ENCODE measurements around the gene ADCY9.

The ADCY9 gene

DNA sequence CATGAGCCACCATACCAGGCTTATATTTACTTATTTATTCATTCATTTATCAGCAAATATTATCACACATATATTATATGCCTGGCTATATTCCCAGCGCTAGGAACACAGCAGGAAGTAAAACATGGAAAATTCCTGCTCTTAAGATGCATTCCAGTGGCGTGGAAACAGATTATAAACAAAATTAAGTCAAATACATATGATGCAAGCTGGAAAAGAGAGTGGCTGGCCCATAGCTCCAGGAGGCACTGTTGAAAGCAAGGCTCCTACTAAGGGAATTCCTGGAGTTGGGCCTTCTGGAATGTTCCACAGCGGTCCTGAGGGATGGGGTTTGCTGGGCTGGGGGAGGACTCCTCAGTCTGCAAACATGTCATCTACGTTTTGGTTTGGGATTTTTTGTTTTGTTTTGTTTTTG is 18.4 kb downstream of the ADCY9 start:
- in situ Hi-C loops (cut with HindIII; ENCODE audit: low pct_unique_long_range_greater_than_20kb, low sequenced_read_pairs) = no loop called here
- peak; percentile 58; the same call in 1 of the 2 replicates for TF ChIP-seq JUND (IDR thresholded peaks at IDR 0.05; ENCODE audit: low read depth)
- DNase-seq (ENCODE audit: low read depth in 1 of 2, low spot score in 1 of 2) = peak; percentile 39 to 86

DNA sequence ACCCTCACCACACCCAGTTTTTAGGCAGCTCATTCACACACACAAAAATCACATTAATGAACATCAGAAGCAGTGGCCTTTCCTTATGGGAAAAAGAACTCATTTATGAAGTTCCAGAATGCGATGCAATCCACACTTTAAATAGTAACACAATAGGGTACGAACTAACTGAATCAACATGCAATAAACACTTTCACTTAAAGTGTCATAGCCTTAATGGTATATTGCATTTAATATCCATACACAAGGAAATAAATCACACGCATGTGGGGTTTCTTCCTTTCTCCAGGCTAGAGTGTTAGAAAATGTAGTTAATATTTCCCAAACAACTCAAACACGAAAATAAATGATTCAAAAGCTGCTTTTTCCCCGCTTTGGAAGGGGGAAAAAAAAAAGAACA is 19.7 kb downstream of the ADCY9 start:
- in situ Hi-C loops (cut with HindIII; ENCODE audit: low pct_unique_long_range_greater_than_20kb, low sequenced_read_pairs) = no loop called here
- no peak for DNase-seq (ENCODE audit: low read depth in 1 of 2, low spot score in 1 of 2)
- no peak for TF ChIP-seq JUND (IDR thresholded peaks at IDR 0.05; ENCODE audit: low read depth)

- in situ Hi-C loops (cut with HindIII; ENCODE audit: low pct_unique_long_range_greater_than_20kb, low sequenced_read_pairs) = no loop called here
- DNase-seq (ENCODE audit: low read depth in 1 of 2, low spot score in 1 of 2) = peak in 1 of 2 experiments; percentile 24
- no peak for TF ChIP-seq JUND (IDR thresholded peaks at IDR 0.05; ENCODE audit: low read depth)
Measured at GRCh38 chr16:4094127-4094773, 22.0 kb downstream of the ADCY9 start.

DNA sequence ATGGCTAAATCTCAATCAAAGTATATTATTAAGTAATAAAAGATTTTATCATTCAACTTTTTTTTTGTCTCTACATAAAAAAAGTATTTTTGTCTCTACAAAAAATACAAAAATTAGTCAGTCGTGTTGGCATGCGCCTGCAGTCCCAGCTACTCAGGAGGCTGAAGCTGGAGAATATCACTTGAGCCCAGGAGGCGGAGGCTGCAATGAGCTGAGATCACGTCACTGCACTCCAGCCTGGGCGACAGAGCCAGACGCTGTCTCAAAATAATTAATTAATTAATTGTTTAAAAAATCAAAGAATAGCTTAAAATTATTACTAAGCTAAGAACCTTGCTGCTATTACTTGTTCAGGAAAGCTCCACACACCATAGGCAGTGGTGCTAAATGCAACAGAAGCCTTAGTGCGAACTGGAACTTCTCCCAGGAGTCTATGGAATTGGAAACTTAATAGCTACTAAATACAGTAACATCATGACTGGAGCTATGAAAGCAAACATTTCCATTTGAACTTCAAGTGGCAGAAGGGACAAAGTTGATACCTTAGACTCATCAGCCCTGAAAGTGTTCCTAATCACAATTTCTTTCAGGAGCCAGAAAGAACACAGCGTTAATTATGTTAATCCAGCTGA is 22.6 kb downstream of the ADCY9 start:
- DNase-seq (ENCODE audit: low read depth in 1 of 2, low spot score in 1 of 2) = no peak
- in situ Hi-C loops (cut with HindIII; ENCODE audit: low pct_unique_long_range_greater_than_20kb, low sequenced_read_pairs) = no loop called here
- TF ChIP-seq JUND (IDR thresholded peaks at IDR 0.05; ENCODE audit: low read depth) = no peak

- in situ Hi-C loops (cut with HindIII; ENCODE audit: low pct_unique_long_range_greater_than_20kb, low sequenced_read_pairs) = no loop called here
- no peak for TF ChIP-seq JUND (IDR thresholded peaks at IDR 0.05; ENCODE audit: low read depth)
Measured at GRCh38 chr16:4092547-4093265, 23.5 kb downstream of the ADCY9 start.

GRCh38 chr16:4091240-4092012 is 24.8 kb downstream of the ADCY9 start:
- DNase-seq (ENCODE audit: low read depth in 1 of 2, low spot score in 1 of 2) = no peak
- in situ Hi-C loops (cut with HindIII; ENCODE audit: low pct_unique_long_range_greater_than_20kb, low sequenced_read_pairs) = no loop called here
- no peak for TF ChIP-seq JUND (IDR thresholded peaks at IDR 0.05; ENCODE audit: low read depth)

More at GRCh38 chr16:4092547-4093265, 23.5 kb downstream of the ADCY9 start:
- DNase-seq (ENCODE audit: low read depth in 1 of 2, low spot score in 1 of 2) = no peak

GRCh38 chr16:4090351-4090851 is 25.8 kb downstream of the ADCY9 start:
- DNase-seq (ENCODE audit: low read depth in 1 of 2, low spot score in 1 of 2) = no peak
- TF ChIP-seq JUND (IDR thresholded peaks at IDR 0.05; ENCODE audit: low read depth) = no peak
- in situ Hi-C loops (cut with HindIII; ENCODE audit: low pct_unique_long_range_greater_than_20kb, low sequenced_read_pairs) = no loop called here

DNA sequence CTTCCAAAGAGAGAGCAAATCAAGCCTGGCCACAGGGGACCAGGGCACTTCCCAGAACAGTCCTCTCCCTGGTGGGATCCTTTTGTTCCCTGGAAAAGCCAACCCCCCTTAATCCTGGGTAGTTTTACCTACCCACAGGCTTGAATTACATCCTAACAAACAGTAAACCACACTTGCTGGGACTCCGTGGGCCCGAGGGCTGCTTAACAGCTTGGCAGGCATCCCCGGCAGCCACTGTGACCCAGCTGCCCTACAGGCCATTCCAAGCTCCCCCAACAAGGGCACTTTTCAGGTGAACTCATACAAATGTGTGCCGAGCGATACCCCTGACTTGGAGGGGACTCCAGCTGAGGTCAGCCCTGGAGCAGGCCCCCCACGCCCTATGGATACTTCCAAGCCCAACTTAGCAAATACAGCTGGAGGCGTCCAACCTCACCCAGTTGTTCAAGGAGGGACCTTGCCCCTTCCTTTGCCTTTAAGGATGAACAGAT is 26.4 kb downstream of the ADCY9 start:
- no peak for TF ChIP-seq JUND (IDR thresholded peaks at IDR 0.05; ENCODE audit: low read depth)
- DNase-seq (ENCODE audit: low read depth in 1 of 2, low spot score in 1 of 2) = no peak
- in situ Hi-C loops (cut with HindIII; ENCODE audit: low pct_unique_long_range_greater_than_20kb, low sequenced_read_pairs) = no loop called here

GRCh38 chr16:4089251-4089810 is 26.9 kb downstream of the ADCY9 start:
- TF ChIP-seq JUND (IDR thresholded peaks at IDR 0.05; ENCODE audit: low read depth) = no peak
- DNase-seq (ENCODE audit: low read depth in 1 of 2, low spot score in 1 of 2) = no peak
- in situ Hi-C loops (cut with HindIII; ENCODE audit: low pct_unique_long_range_greater_than_20kb, low sequenced_read_pairs) = no loop called here

DNA sequence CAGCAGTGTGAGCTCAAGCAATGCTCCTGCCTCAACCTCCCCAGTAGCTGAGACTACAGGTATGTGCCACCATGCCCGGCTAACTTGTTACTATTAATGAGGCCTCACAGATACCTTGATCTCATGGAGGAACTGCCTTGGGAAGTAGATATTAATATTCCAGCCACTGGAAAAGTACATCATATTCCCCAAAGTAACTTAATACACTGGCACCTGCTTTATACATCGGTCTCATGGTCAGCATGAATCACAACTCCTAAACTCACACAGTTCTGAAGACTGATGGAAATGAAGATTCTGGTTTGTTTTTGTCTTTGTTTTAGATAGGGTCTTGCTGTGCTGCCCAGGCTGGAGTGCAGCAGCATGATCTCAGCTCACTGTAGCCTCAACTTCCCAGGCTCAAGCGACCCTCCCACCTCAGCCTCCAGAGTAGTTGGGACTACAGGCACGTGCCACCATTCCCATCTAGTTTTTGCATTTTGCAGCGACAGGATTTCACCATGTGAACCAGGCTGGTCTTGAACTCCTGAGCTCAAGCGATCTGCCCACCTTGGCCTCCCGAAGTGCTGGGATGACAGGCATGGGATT is 28.2 kb downstream of the ADCY9 start:
- TF ChIP-seq JUND (IDR thresholded peaks at IDR 0.05; ENCODE audit: low read depth) = no peak
- no peak for DNase-seq (ENCODE audit: low read depth in 1 of 2, low spot score in 1 of 2)
- in situ Hi-C loops (cut with HindIII; ENCODE audit: low pct_unique_long_range_greater_than_20kb, low sequenced_read_pairs) = no loop called here

GRCh38 chr16:4087099-4087885 is 28.9 kb downstream of the ADCY9 start:
- DNase-seq (ENCODE audit: low read depth in 1 of 2, low spot score in 1 of 2) = peak in 1 of 2 experiments; percentile 20
- no peak for TF ChIP-seq JUND (IDR thresholded peaks at IDR 0.05; ENCODE audit: low read depth)
- in situ Hi-C loops (cut with HindIII; ENCODE audit: low pct_unique_long_range_greater_than_20kb, low sequenced_read_pairs) = no loop called here
